Measurements from ENCODE around the gene FOXP1. TPM values are rescaled to one million over a fixed set of nuclear protein-coding genes. Genes with fewer than 3 reads are reported as not detected.

Gene FOXP1
- total RNA-seq, 4 donors from 2014 or later: 103 to 173 (median 140) TPM

- H3K27me3 ChIP-seq: no peaks in the 10 kb centered on the region
- DNase-seq: peak in 1 of 3 donors; percentile 50
- TF ChIP-seq POLR2A (IDR thresholded peaks at IDR 0.05) (no peak), CTCF (IDR thresholded peaks at IDR 0.05) (no peak)
- H3K9me3 ChIP-seq: no peaks in the 10 kb centered on the region
- H3K4me3 ChIP-seq: no peak overlapping the region
- no peaks in the 10 kb centered on the region for H3K36me3 ChIP-seq
- H3K4me1 ChIP-seq: peaks cover 0 to 24% (median 0%) of the 10 kb centered on the region in 4 donors
- H3K27ac ChIP-seq: no peak overlapping the region
These were observed 271.1 kb downstream of the FOXP1 start for GRCh38 chr3:71312461-71312860.

GRCh38 chr3:71311661-71312046 lies 271.9 kb downstream of the FOXP1 start:
- DNase-seq: no peak
- Histone ChIP-seq H3K27ac (no peak overlapping the region), H3K9me3 (no peaks in the 10 kb centered on the region), H3K4me3 (no peak overlapping the region), H3K27me3 (no peaks in the 10 kb centered on the region), H3K4me1 (peaks cover 0 to 20% (median 0%) of the 10 kb centered on the region in 4 donors), H3K36me3 (no peaks in the 10 kb centered on the region)
- TF ChIP-seq POLR2A (IDR thresholded peaks at IDR 0.05) (no peak), CTCF (IDR thresholded peaks at IDR 0.05) (no peak)

- Histone ChIP-seq H3K27ac (peak overlapping the region in 2 of 4 donors; percentile 34), H3K36me3 (no peaks in the 10 kb centered on the region), H3K27me3 (no peaks in the 10 kb centered on the region), H3K9me3 (no peaks in the 10 kb centered on the region), H3K4me1 (peaks cover 0 to 15% (median 0%) of the 10 kb centered on the region in 4 donors), H3K4me3 (no peak overlapping the region)
- DNase-seq: no peak
- TF ChIP-seq CTCF (IDR thresholded peaks at IDR 0.05) (no peak), POLR2A (IDR thresholded peaks at IDR 0.05) (no peak)
These were observed 272.4 kb downstream of the FOXP1 start for GRCh38 chr3:71310980-71311660.

- TF ChIP-seq POLR2A (IDR thresholded peaks at IDR 0.05): no peak
- TF ChIP-seq CTCF (IDR thresholded peaks at IDR 0.05): peak in 1 of 6 experiments; percentile 5
- no peak for DNase-seq
These were observed 273.1 kb downstream of the FOXP1 start for GRCh38 chr3:71310359-71310979.

GRCh38 chr3:71309886-71310285 lies 273.6 kb downstream of the FOXP1 start:
- Histone ChIP-seq H3K4me1 (peaks cover 0 to 12% (median 0%) of the 10 kb centered on the region in 4 donors), H3K27me3 (no peaks in the 10 kb centered on the region), H3K36me3 (no peaks in the 10 kb centered on the region), H3K4me3 (no peak overlapping the region), H3K27ac (no peak overlapping the region), H3K9me3 (no peaks in the 10 kb centered on the region)
- no peak for DNase-seq
- TF ChIP-seq CTCF (IDR thresholded peaks at IDR 0.05) (no peak), POLR2A (IDR thresholded peaks at IDR 0.05) (no peak)

More at GRCh38 chr3:71310359-71310979, 273.1 kb downstream of the FOXP1 start:
- Histone ChIP-seq H3K27ac (peak overlapping the region in 3 of 4 donors; percentile 34 to 53 (median 34)), H3K9me3 (no peaks in the 10 kb centered on the region), H3K4me3 (no peak overlapping the region), H3K36me3 (no peaks in the 10 kb centered on the region), H3K27me3 (no peaks in the 10 kb centered on the region), H3K4me1 (peaks cover 0 to 14% (median 0%) of the 10 kb centered on the region in 4 donors)
